NCI-H524 (cell line): ENCODE results near the gene OPCML.
A peak's percentile ranks its signal among the peaks of the same experiment; 100 is the strongest.

ENCODE experiments used
- DNase-seq, 2 experiments: peaks; one replicate each; lab custom pipeline; 2025; lab: John Stamatoyannopoulos, UW

Gene OPCML

GRCh38 chr11:132559331-132560036, 972.8 kb downstream of the OPCML start:
- DNase-seq, result peak; percentile 60 to 81

- DNase-seq, result no peak
Observed at GRCh38 chr11:132556316-132556715, 976.0 kb downstream of the OPCML start.

- DNase-seq, result no peak
Observed at GRCh38 chr11:132555617-132556016, 976.7 kb downstream of the OPCML start.

- no peak for DNase-seq
Observed at GRCh38 chr11:132551016-132551415, 981.3 kb downstream of the OPCML start.

GRCh38 chr11:132549561-132549960, 982.7 kb downstream of the OPCML start:
- DNase-seq, result no peak

GRCh38 chr11:132549001-132549400, 983.3 kb downstream of the OPCML start:
- no peak for DNase-seq

- DNase-seq, result no peak
Observed at GRCh38 chr11:132544007-132544406, 988.3 kb downstream of the OPCML start.

GRCh38 chr11:132541794-132542193, 990.5 kb downstream of the OPCML start:
- no peak for DNase-seq

- DNase-seq, result no peak
Observed at GRCh38 chr11:132540581-132540980, 991.7 kb downstream of the OPCML start.

GRCh38 chr11:132539590-132540368, 992.5 kb downstream of the OPCML start:
- DNase-seq, result no peak

- DNase-seq, result no peak
Observed at GRCh38 chr11:132538642-132539041, 993.7 kb downstream of the OPCML start.

GRCh38 chr11:132535830-132536229, 996.5 kb downstream of the OPCML start:
- DNase-seq, result peak in 1 of 2 experiments; percentile 7

- no peak for DNase-seq
Observed at GRCh38 chr11:132531921-132532320, 1000.4 kb downstream of the OPCML start.

GRCh38 chr11:132528181-132528580, 1004.1 kb downstream of the OPCML start:
- no peak for DNase-seq

GRCh38 chr11:132523929-132524328, 1008.4 kb downstream of the OPCML start:
- DNase-seq, result no peak

GRCh38 chr11:132520199-132520598, 1012.1 kb downstream of the OPCML start:
- DNase-seq, result no peak

- peak; percentile 47 to 87 for DNase-seq
Observed at GRCh38 chr11:132519241-132519815, 1013.0 kb downstream of the OPCML start.

- DNase-seq, result no peak
Observed at GRCh38 chr11:132504501-132505041, 1027.7 kb downstream of the OPCML start.

GRCh38 chr11:132501356-132501755, 1030.9 kb downstream of the OPCML start:
- no peak for DNase-seq

GRCh38 chr11:132499661-132500060, 1032.6 kb downstream of the OPCML start:
- DNase-seq, result no peak

- peak in 1 of 2 experiments; percentile 11 for DNase-seq
Observed at GRCh38 chr11:132496341-132496740, 1036.0 kb downstream of the OPCML start.

GRCh38 chr11:132493801-132494200, 1038.5 kb downstream of the OPCML start:
- DNase-seq, result no peak

GRCh38 chr11:132490978-132491377, 1041.3 kb downstream of the OPCML start:
- DNase-seq, result no peak
